GM21619 (cell line): ENCODE results near the gene DEGS2.

Source experiments
- ATAC-seq: cut with Tn5 transposase; IDR thresholded peaks from one replicate; pipeline ENCODE4 v1.9.1; 2021; ENCODE audit not compliant: unreplicated experiment

DEGS2 gene

GRCh38 chr14:100134586-100134985, 24.9 kb downstream of the DEGS2 start:
- no peak for ATAC-seq

GRCh38 chr14:100132903-100133510, 26.4 kb downstream of the DEGS2 start:
- no peak for ATAC-seq

- ATAC-seq = no peak
These were observed 27.1 kb downstream of the DEGS2 start for GRCh38 chr14:100132161-100132902.

- no peak for ATAC-seq
These were observed 28.3 kb downstream of the DEGS2 start for GRCh38 chr14:100131181-100131580.

- no peak for ATAC-seq
These were observed 28.9 kb downstream of the DEGS2 start for GRCh38 chr14:100130521-100130920.

- ATAC-seq = no peak
These were observed 30.3 kb downstream of the DEGS2 start for GRCh38 chr14:100129161-100129589.

- no peak for ATAC-seq
These were observed 30.8 kb downstream of the DEGS2 start for GRCh38 chr14:100128688-100129087.

- ATAC-seq = no peak
These were observed 31.5 kb downstream of the DEGS2 start for GRCh38 chr14:100127853-100128455.

GRCh38 chr14:100126401-100126800, 33.0 kb downstream of the DEGS2 start:
- no peak for ATAC-seq

GRCh38 chr14:100124551-100125088, 34.8 kb downstream of the DEGS2 start:
- no peak for ATAC-seq

GRCh38 chr14:100123618-100124017, 35.8 kb downstream of the DEGS2 start:
- ATAC-seq = no peak

- ATAC-seq = no peak
These were observed 36.8 kb downstream of the DEGS2 start for GRCh38 chr14:100122481-100123223.

- ATAC-seq = no peak
These were observed 37.6 kb downstream of the DEGS2 start for GRCh38 chr14:100121643-100122480.

GRCh38 chr14:100120522-100121269, 38.7 kb downstream of the DEGS2 start:
- no peak for ATAC-seq

- no peak for ATAC-seq
These were observed 40.2 kb downstream of the DEGS2 start for GRCh38 chr14:100119251-100119650.

- ATAC-seq = no peak
These were observed 40.9 kb downstream of the DEGS2 start for GRCh38 chr14:100118396-100119011.

- ATAC-seq = no peak
These were observed 41.6 kb downstream of the DEGS2 start for GRCh38 chr14:100117633-100118395.

- no peak for ATAC-seq
These were observed 42.4 kb downstream of the DEGS2 start for GRCh38 chr14:100117026-100117425.
